ENCODE measurements around the gene VPS52. TPM values are rescaled to one million over a fixed set of nuclear protein-coding genes. Genes with fewer than 3 reads are reported as not detected.
A peak's percentile ranks its signal among the peaks of the same experiment; 100 is the strongest.

VPS52 gene
- total and polyA plus RNA-seq, 9 of the 15 experiments (the other 6 are each of a cell fraction or from before 2014, with no cell fraction given), result 24.4 to 103 (median 40.2) TPM

GRCh38 chr6:33201147-33201545 lies 70.5 kb downstream of the VPS52 start (continued):
- TF ChIP-seq MGA (IDR thresholded peaks at IDR 0.05), result peak; percentile 30; the same call in 1 of the 2 replicates
- no peak for TF ChIP-seq NFIC (IDR thresholded peaks at IDR 0.05)
- TF ChIP-seq ILF3 (IDR thresholded peaks at IDR 0.05; ENCODE audit: borderline replicate concordance), result no peak
- 0 out of 2 replicates have a peak, but pooled peaks have one; percentile 8 for TF ChIP-seq TOE1 (IDR thresholded peaks at IDR 0.05; ENCODE audit: borderline replicate concordance)
- 0 out of 2 replicates have a peak, but pooled peaks have one; percentile 23 for TF ChIP-seq TOE1 (CRISPR knock-in tag; IDR thresholded peaks at IDR 0.05; ENCODE audit: borderline replicate concordance, low read depth)
- TF ChIP-seq ZNF212 (CRISPR knock-in tag; IDR thresholded peaks at IDR 0.05), result no peak
- no peak for TF ChIP-seq PHB2 (IDR thresholded peaks at IDR 0.05; ENCODE audit: low read depth)
- TF ChIP-seq ZNF41 (CRISPR knock-in tag; conservative IDR thresholded peaks at IDR 0.05), result no peak
- no peak for TF ChIP-seq PTTG1 (tag; IDR thresholded peaks at IDR 0.05; ENCODE audit: low read depth)
- no peak for TF ChIP-seq HDAC3 (IDR thresholded peaks at IDR 0.05; ENCODE audit: borderline replicate concordance, partially characterized antibody)
- TF ChIP-seq SRSF7 (optimal IDR thresholded peaks at IDR 0.05; ENCODE audit: low read depth, low read length), result no peak
- no peak for TF ChIP-seq SLC30A9 (CRISPR knock-in tag; IDR thresholded peaks at IDR 0.05)
- no peak for TF ChIP-seq ZNF830 (CRISPR knock-in tag; IDR thresholded peaks at IDR 0.05)
- no peak for TF ChIP-seq MCM5 (IDR thresholded peaks at IDR 0.05; ENCODE audit: low read depth)
- TF ChIP-seq, protein P1, sequence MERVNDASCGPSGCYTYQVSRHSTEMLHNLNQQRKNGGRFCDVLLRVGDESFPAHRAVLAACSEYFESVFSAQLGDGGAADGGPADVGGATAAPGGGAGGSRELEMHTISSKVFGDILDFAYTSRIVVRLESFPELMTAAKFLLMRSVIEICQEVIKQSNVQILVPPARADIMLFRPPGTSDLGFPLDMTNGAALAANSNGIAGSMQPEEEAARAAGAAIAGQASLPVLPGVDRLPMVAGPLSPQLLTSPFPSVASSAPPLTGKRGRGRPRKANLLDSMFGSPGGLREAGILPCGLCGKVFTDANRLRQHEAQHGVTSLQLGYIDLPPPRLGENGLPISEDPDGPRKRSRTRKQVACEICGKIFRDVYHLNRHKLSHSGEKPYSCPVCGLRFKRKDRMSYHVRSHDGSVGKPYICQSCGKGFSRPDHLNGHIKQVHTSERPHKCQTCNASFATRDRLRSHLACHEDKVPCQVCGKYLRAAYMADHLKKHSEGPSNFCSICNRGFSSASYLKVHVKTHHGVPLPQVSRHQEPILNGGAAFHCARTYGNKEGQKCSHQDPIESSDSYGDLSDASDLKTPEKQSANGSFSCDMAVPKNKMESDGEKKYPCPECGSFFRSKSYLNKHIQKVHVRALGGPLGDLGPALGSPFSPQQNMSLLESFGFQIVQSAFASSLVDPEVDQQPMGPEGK (CRISPR knock-in tag; IDR thresholded peaks at IDR 0.05; ENCODE audit: borderline replicate concordance), result no peak
- no peak for TF ChIP-seq U2AF1 (optimal IDR thresholded peaks at IDR 0.05; ENCODE audit: low read depth, low read length)
- TF ChIP-seq THRAP3 (IDR thresholded peaks at IDR 0.05; ENCODE audit: borderline replicate concordance), result no peak
